HL-60 (cell line): Measurements from ENCODE around the gene OPTN.

ENCODE experiments used
- DNase-seq, 2 experiments: peaks; one replicate each; pipeline ENCODE4 v3.0.0-alpha.2; 2010 to 2020; ENCODE audit warnings: low read depth in 1 of 2, low spot score in 1 of 2
- H3K27ac ChIP-seq: fragments of 250-450 bp; sonication (Bioruptor Pico); replicated peaks from 2 replicates; pipeline ENCODE4 v1.5.1; 2020; ENCODE audit warnings: mild to moderate bottlenecking, moderate library complexity
- H3K27me3 ChIP-seq: fragments of 250-450 bp; sonication (Bioruptor Pico); 2 replicates; pipeline ENCODE4 v1.5.1; 2021; ENCODE audit warnings: mild to moderate bottlenecking, moderate library complexity; ENCODE audit not compliant: insufficient read depth, poor library complexity, severe bottlenecking
- H3K4me3 ChIP-seq: replicated peaks from 2 replicates; pipeline ENCODE4 v1.5.1; 2011; ENCODE audit warnings: mild to moderate bottlenecking, control low read depth, low read length; ENCODE audit not compliant: insufficient read depth
- GABPA ChIP-seq: IDR thresholded peaks from 2 replicates; pipeline ENCODE4 v1.6.1; 2012; ENCODE audit warnings: low read depth
- POLR2AphosphoS5 ChIP-seq: IDR thresholded peaks from 2 replicates; pipeline ENCODE4 v1.6.1; 2012; ENCODE audit warnings: low read depth
- REST ChIP-seq: IDR thresholded peaks from 2 replicates; pipeline ENCODE4 v1.6.1; 2012; ENCODE audit warnings: low read depth; ENCODE audit not compliant: insufficient replicate concordance
- SPI1 ChIP-seq: IDR thresholded peaks from 2 replicates; pipeline ENCODE4 v1.6.1; 2012; ENCODE audit warnings: low read depth, mild to moderate bottlenecking, borderline replicate concordance
- TF ChIP-seq, protein P1 (sequence below): IDR thresholded peaks from one replicate; pipeline ENCODE4 v1.5.1; 2011; ENCODE audit warnings: low read length, control low read depth, inconsistent platforms; ENCODE audit not compliant: insufficient read depth

OPTN gene

GRCh38 chr10:13139150-13139549 is 39.2 kb downstream of the OPTN start:
- TF ChIP-seq POLR2AphosphoS5 (no peak), SPI1 (no peak), GABPA (no peak), REST (no peak)
- TF ChIP-seq, protein P1, sequence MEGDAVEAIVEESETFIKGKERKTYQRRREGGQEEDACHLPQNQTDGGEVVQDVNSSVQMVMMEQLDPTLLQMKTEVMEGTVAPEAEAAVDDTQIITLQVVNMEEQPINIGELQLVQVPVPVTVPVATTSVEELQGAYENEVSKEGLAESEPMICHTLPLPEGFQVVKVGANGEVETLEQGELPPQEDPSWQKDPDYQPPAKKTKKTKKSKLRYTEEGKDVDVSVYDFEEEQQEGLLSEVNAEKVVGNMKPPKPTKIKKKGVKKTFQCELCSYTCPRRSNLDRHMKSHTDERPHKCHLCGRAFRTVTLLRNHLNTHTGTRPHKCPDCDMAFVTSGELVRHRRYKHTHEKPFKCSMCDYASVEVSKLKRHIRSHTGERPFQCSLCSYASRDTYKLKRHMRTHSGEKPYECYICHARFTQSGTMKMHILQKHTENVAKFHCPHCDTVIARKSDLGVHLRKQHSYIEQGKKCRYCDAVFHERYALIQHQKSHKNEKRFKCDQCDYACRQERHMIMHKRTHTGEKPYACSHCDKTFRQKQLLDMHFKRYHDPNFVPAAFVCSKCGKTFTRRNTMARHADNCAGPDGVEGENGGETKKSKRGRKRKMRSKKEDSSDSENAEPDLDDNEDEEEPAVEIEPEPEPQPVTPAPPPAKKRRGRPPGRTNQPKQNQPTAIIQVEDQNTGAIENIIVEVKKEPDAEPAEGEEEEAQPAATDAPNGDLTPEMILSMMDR = no peak
- Histone ChIP-seq H3K27ac (no peak overlapping the region), H3K4me3 (no peak overlapping the region), H3K27me3 (no peaks in the 10 kb centered on the region)
- DNase-seq = no peak

DNA sequence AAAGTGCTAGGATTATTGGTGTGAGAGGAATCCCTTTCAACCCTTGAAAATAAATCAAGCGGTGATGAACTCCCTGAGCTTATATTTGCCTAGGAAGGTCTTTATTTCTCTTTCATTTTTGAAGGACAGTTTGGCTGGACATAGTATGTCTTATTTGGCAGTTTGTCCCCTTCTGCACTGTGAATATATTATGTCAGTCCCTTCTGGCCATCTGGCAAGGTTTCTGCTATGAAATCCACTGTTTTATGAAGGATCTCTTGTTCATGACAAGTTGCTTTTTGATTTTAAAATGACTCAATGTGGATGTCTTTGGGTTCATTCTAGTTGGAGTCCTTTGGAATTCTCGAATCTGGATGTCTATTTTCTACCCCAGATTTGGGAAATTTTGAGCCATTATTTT is 39.7 kb downstream of the OPTN start:
- no peak overlapping the region for H3K27ac ChIP-seq
- no peaks in the 10 kb centered on the region for H3K27me3 ChIP-seq
- DNase-seq = no peak
- H3K4me3 ChIP-seq = no peak overlapping the region
- no peak for TF ChIP-seq REST

DNA sequence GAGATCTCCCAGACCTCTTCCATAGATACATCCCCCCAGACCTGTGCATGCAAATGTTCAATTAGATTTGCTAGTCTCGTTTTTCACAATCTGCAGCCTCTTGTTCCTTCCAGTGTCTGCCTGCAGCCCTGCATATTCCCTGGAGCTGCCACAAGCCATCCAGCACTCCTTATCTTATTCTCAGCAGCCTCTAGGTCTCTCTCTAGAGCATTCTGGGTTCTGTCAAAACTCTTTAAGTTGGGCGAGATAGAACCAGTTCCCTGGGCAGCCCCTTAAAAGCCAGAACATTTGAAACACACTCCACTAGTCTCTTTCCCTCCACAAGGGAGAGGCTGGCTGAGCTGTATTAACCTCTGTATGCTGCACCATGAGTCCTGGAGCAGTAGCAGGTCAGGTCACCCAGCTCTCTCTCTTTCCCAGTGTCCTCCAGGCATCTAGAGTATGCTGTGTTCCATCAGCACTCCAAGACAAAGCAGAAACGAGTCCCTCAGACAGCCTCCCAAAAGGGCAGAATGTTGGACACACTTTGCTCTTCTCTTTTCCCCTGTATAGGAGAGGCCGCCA is 40.7 kb downstream of the OPTN start:
- Histone ChIP-seq H3K27ac (no peak overlapping the region), H3K4me3 (no peak overlapping the region), H3K27me3 (no peaks in the 10 kb centered on the region)
- TF ChIP-seq SPI1 (no peak), REST (no peak), POLR2AphosphoS5 (no peak), GABPA (no peak)
- TF ChIP-seq, protein P1 = no peak
- DNase-seq = no peak

GRCh38 chr10:13143766-13144165 is 43.8 kb downstream of the OPTN start:
- Histone ChIP-seq H3K27me3 (no peaks in the 10 kb centered on the region), H3K27ac (no peak overlapping the region), H3K4me3 (no peak overlapping the region)
- no peak for DNase-seq
- TF ChIP-seq, protein P1 = no peak
- TF ChIP-seq POLR2AphosphoS5 = no peak
- no peak for TF ChIP-seq REST
- no peak for TF ChIP-seq SPI1
- TF ChIP-seq GABPA = no peak
